ENCODE measurements around the gene GPC6. TPM values are rescaled to one million over a fixed set of nuclear protein-coding genes. Genes with fewer than 3 reads are reported as not detected.

GPC6 gene
- total and polyA plus RNA-seq, 2 donors (not counting 1 experiment from before 2014, with no cell fraction given): not detected

DNA sequence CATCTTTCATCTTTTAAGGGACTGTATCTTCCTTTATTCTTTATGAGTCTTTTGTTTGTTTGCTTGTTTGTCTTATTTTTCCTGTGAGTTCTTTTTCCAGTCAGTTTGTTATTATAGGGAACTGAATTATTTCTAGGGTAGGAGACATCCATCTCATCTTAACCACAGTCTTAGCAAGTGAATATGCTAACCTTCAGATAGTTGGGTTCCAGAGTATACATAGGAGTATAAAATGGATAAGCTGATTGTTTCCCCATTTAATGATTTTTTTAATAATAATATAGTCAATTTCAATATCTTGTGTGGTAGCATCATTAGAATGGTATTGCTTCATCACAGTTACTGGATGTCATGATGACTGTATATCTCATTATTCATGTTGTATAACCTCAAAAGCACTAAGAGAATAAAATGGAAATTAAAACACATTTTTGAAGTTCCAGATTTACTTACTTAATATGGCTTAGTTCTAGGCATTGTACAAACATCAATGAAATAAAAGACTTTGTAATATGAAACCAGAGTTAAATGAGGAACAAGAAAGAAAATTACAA is 33.0 kb downstream of the GPC6 start:
- H3K27ac Mint-ChIP-seq: no peak overlapping the region
- no peak for TF ChIP-seq EZH2 (IDR thresholded peaks at IDR 0.05; ENCODE audit: borderline replicate concordance, insufficient read depth, low read depth, low read length, poor library complexity, severe bottlenecking)
- Histone ChIP-seq H3K36me3 (replicated peaks in 1 of 2; ENCODE audit: control extremely low read depth in 1 of 2, control insufficient read depth in 1 of 2, extremely low read depth in 1 of 2, insufficient read depth in 2 of 2, low read length in 1 of 2) (no peaks in the 10 kb centered on the region), H2AFZ (ENCODE audit: insufficient read depth, low read depth, low read length, poor library complexity, severe bottlenecking) (no peak overlapping the region), H4K20me1 (ENCODE audit: control insufficient read depth, insufficient read depth, low read length, poor library complexity, severe bottlenecking) (no peaks in the 10 kb centered on the region), H3K9me3 (ENCODE audit: control extremely low read depth in 1 of 3, control insufficient read depth in 2 of 3, insufficient read depth in 1 of 3, low read length in 2 of 3) (no peaks in the 10 kb centered on the region), H3K4me1 (ENCODE audit: control insufficient read depth in 2 of 2, insufficient read depth in 2 of 2, low read length in 2 of 2) (no peaks in the 10 kb centered on the region), H3K9ac (ENCODE audit: low read length) (no peak overlapping the region), H3K79me2 (ENCODE audit: control insufficient read depth, insufficient read depth, low read length) (no peaks in the 10 kb centered on the region), H3K4me3 (ENCODE audit: control extremely low read depth in 1 of 5, extremely low read depth in 1 of 5, insufficient read depth in 1 of 5, low read depth in 2 of 5, low read length in 4 of 5) (no peak overlapping the region), H3K27me3 (replicated peaks in 1 of 4; ENCODE audit: control extremely low read depth in 1 of 4, control insufficient read depth in 3 of 4, insufficient read depth in 4 of 4, low read length in 3 of 4) (no peaks in the 10 kb centered on the region), H3K27ac (ENCODE audit: low read length in 2 of 2) (no peak overlapping the region), H3K4me2 (replicated peaks; ENCODE audit: low read depth, low read length, poor library complexity, severe bottlenecking) (no peak overlapping the region)
- ATAC-seq (ENCODE audit: low read depth) (no peak), DNase-seq (no peak)
- H3K9me3 Mint-ChIP-seq (ENCODE audit: insufficient read depth): peaks cover 6% of the 10 kb centered on the region
- no peak overlapping the region for H3K4me3 Mint-ChIP-seq
- intact Hi-C loops (cut with micrococcal nuclease): no loop called here
- no peaks in the 10 kb centered on the region for H3K4me1 Mint-ChIP-seq
- ChIA-PET CTCF (no interaction called here), POLR2A (no interaction called here)
- no peaks in the 10 kb centered on the region for H3K27me3 Mint-ChIP-seq

DNA sequence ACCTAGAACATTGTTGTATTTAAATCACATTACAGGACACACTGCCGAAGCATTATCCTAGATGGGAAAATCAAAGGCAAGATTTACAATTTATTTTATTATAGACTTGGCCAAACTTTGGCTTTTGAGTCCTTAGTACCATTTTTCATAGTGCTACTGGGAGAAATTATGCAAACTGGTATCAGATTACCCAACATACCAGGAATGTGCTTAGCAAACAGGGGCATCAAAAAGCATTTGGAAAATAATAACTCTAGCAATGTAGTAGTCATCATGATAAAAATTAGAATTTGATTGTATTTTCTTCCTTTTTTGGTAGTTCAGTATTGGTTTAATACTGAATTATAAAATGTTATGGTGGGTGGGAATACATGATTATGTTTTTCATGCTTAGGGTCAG is 34.0 kb downstream of the GPC6 start:
- no peaks in the 10 kb centered on the region for H3K27me3 Mint-ChIP-seq

More for the DNA sequence above, 34.0 kb downstream of the GPC6 start:
- no peak overlapping the region for H3K4me3 ChIP-seq (ENCODE audit: control extremely low read depth in 1 of 5, extremely low read depth in 1 of 5, insufficient read depth in 1 of 5, low read depth in 2 of 5, low read length in 4 of 5)
- no peak for TF ChIP-seq EZH2 (IDR thresholded peaks at IDR 0.05; ENCODE audit: borderline replicate concordance, insufficient read depth, low read depth, low read length, poor library complexity, severe bottlenecking)
- TF ChIP-seq, protein P1, sequence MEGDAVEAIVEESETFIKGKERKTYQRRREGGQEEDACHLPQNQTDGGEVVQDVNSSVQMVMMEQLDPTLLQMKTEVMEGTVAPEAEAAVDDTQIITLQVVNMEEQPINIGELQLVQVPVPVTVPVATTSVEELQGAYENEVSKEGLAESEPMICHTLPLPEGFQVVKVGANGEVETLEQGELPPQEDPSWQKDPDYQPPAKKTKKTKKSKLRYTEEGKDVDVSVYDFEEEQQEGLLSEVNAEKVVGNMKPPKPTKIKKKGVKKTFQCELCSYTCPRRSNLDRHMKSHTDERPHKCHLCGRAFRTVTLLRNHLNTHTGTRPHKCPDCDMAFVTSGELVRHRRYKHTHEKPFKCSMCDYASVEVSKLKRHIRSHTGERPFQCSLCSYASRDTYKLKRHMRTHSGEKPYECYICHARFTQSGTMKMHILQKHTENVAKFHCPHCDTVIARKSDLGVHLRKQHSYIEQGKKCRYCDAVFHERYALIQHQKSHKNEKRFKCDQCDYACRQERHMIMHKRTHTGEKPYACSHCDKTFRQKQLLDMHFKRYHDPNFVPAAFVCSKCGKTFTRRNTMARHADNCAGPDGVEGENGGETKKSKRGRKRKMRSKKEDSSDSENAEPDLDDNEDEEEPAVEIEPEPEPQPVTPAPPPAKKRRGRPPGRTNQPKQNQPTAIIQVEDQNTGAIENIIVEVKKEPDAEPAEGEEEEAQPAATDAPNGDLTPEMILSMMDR (IDR thresholded peaks at IDR 0.05): no peak
- H3K9me3 ChIP-seq (ENCODE audit: control extremely low read depth in 1 of 3, control insufficient read depth in 2 of 3, insufficient read depth in 1 of 3, low read length in 2 of 3): no peaks in the 10 kb centered on the region
- no peaks in the 10 kb centered on the region for H3K4me1 ChIP-seq (ENCODE audit: control insufficient read depth in 2 of 2, insufficient read depth in 2 of 2, low read length in 2 of 2)
- no peak overlapping the region for H3K4me2 ChIP-seq (replicated peaks; ENCODE audit: low read depth, low read length, poor library complexity, severe bottlenecking)
- no peaks in the 10 kb centered on the region for H3K36me3 ChIP-seq (replicated peaks in 1 of 2; ENCODE audit: control extremely low read depth in 1 of 2, control insufficient read depth in 1 of 2, extremely low read depth in 1 of 2, insufficient read depth in 2 of 2, low read length in 1 of 2)
- CTCF ChIA-PET: no interaction called here
- Mint-ChIP-seq H3K4me3 (no peak overlapping the region), H3K4me1 (no peaks in the 10 kb centered on the region), H3K27ac (no peak overlapping the region), H3K9me3 (ENCODE audit: insufficient read depth) (peaks cover 6% of the 10 kb centered on the region)
- DNase-seq (no peak), ATAC-seq (ENCODE audit: low read depth) (no peak)
- no peak overlapping the region for H3K27ac ChIP-seq (ENCODE audit: low read length in 2 of 2)
- no CpG with 5 or more reads among the region's 1 CpG for WGBS (ENCODE audit: insufficient coverage)
- H3K79me2 ChIP-seq (ENCODE audit: control insufficient read depth, insufficient read depth, low read length): no peaks in the 10 kb centered on the region
- POLR2A ChIA-PET: no interaction called here
- intact Hi-C loops (cut with micrococcal nuclease): no loop called here
- H3K27me3 ChIP-seq (replicated peaks in 1 of 4; ENCODE audit: control extremely low read depth in 1 of 4, control insufficient read depth in 3 of 4, insufficient read depth in 4 of 4, low read length in 3 of 4): no peaks in the 10 kb centered on the region
- no peaks in the 10 kb centered on the region for H4K20me1 ChIP-seq (ENCODE audit: control insufficient read depth, insufficient read depth, low read length, poor library complexity, severe bottlenecking)
- H2AFZ ChIP-seq (ENCODE audit: insufficient read depth, low read depth, low read length, poor library complexity, severe bottlenecking): no peak overlapping the region
- no peak overlapping the region for H3K9ac ChIP-seq (ENCODE audit: low read length)

Data from B cell (primary cell).